RWPE2 (cell line): ENCODE measurements around the gene EHD4.

Experiments
- ATAC-seq: fragments of 200-7000 bp; cut with Tn5 transposase; 3 replicates; pipeline ENCODE4 v1.9.1; 2021; ENCODE audit warnings: low read depth
- DNase-seq: peaks from one replicate; pipeline ENCODE4 v3.0.0-alpha.2; 2020; ENCODE audit warnings: low spot score
- H3K27ac ChIP-seq: fragments of 450-650 bp; 2 replicates; pipeline ENCODE4 v1.5.1; 2017; ENCODE audit warnings: mild to moderate bottlenecking; ENCODE audit not compliant: poor library complexity, severe bottlenecking
- H3K27me3 ChIP-seq: fragments of 250-450 bp; sonication (Bioruptor Pico); 2 replicates; pipeline ENCODE4 v1.5.1; 2021; ENCODE audit warnings: mild to moderate bottlenecking, moderate library complexity; ENCODE audit not compliant: insufficient read depth, poor library complexity, severe bottlenecking
- H3K36me3 ChIP-seq: fragments of 250-450 bp; sonication (Bioruptor Pico); 2 replicates; pipeline ENCODE4 v1.5.1; 2020; ENCODE audit warnings: low read depth, mild to moderate bottlenecking, moderate library complexity
- H3K4me1 ChIP-seq: fragments of 250-450 bp; sonication (Bioruptor Pico); 2 replicates; pipeline ENCODE4 v1.5.1; 2021; ENCODE audit warnings: mild to moderate bottlenecking, moderate library complexity; ENCODE audit not compliant: insufficient read depth, poor library complexity, severe bottlenecking
- H3K4me3 ChIP-seq: fragments of 250-450 bp; sonication (Bioruptor Pico); 2 replicates; pipeline ENCODE4 v1.5.1; 2021; ENCODE audit warnings: mild to moderate bottlenecking, moderate library complexity; ENCODE audit not compliant: severe bottlenecking
- H3K9me3 ChIP-seq: fragments of 250-450 bp; sonication (Bioruptor Pico); 2 replicates; pipeline ENCODE4 v1.5.1; 2021; ENCODE audit warnings: mild to moderate bottlenecking, moderate library complexity; ENCODE audit not compliant: severe bottlenecking
- TF ChIP-seq, protein P1 (sequence below): fragments of 450-650 bp; IDR thresholded peaks from one replicate; pipeline ENCODE4 v1.5.1; 2017; ENCODE audit warnings: mild to moderate bottlenecking, moderate library complexity; ENCODE audit not compliant: poor library complexity, severe bottlenecking

EHD4 gene

DNA sequence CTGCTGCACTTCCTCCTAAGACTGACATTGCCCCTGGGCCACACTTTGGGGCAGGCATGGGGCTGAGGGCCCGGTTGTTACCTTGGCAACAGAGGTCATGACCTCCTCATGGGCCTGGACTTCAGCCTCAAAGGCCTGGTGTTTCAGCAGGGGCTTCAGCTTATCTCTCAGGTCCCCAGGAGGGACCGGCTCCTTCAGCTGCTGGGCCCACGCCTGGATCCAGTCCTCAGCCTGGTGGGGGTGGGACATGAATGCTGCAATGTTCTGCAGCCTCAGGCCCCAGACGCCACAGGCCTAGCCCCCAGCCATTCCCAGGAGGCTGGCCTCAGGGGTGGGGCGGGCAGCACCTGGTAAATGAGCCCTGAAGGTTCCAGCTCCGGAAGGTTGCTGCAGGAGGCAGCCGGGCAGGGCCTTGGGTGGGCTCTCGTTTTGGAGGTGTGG, 106.1 kb downstream of the EHD4 start:
- H3K27ac ChIP-seq = no peak overlapping the region
- TF ChIP-seq, protein P1, sequence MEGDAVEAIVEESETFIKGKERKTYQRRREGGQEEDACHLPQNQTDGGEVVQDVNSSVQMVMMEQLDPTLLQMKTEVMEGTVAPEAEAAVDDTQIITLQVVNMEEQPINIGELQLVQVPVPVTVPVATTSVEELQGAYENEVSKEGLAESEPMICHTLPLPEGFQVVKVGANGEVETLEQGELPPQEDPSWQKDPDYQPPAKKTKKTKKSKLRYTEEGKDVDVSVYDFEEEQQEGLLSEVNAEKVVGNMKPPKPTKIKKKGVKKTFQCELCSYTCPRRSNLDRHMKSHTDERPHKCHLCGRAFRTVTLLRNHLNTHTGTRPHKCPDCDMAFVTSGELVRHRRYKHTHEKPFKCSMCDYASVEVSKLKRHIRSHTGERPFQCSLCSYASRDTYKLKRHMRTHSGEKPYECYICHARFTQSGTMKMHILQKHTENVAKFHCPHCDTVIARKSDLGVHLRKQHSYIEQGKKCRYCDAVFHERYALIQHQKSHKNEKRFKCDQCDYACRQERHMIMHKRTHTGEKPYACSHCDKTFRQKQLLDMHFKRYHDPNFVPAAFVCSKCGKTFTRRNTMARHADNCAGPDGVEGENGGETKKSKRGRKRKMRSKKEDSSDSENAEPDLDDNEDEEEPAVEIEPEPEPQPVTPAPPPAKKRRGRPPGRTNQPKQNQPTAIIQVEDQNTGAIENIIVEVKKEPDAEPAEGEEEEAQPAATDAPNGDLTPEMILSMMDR = no peak
- no peaks in the 10 kb centered on the region for H3K36me3 ChIP-seq
- ATAC-seq (no peak), DNase-seq (no peak)
- H3K4me1 ChIP-seq = peaks cover 5% of the 10 kb centered on the region
- H3K27me3 ChIP-seq = no peaks in the 10 kb centered on the region
- H3K4me3 ChIP-seq = no peak overlapping the region
- H3K9me3 ChIP-seq = no peaks in the 10 kb centered on the region

DNA sequence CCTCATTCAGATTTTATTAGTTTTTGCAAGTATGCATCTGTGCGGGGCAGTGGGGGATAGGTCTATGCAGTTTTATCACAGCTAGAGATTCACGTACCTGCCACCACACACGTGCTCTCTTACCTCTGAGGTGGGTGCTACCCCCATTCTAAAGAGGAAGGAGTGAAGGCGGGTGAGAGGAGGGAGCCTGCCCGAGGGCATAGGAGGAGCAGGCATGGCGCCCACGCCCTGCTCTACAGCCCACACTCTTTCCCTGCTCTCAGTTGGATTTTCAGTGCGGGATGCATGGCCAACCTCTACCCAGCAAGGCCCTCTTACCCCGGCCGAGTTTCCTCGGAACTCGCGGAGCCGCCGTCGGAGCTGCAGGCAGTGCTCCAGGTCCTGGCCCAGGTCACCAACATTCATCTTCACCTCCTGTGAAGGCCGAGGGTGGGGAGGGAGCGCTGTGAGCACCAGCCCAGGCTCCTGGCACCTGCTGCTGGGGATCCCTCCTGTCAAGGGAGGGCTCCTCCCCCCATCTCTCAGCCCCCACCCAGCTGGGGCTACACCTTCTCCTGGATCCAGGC, 106.8 kb downstream of the EHD4 start:
- TF ChIP-seq, protein P1 = no peak

DNA sequence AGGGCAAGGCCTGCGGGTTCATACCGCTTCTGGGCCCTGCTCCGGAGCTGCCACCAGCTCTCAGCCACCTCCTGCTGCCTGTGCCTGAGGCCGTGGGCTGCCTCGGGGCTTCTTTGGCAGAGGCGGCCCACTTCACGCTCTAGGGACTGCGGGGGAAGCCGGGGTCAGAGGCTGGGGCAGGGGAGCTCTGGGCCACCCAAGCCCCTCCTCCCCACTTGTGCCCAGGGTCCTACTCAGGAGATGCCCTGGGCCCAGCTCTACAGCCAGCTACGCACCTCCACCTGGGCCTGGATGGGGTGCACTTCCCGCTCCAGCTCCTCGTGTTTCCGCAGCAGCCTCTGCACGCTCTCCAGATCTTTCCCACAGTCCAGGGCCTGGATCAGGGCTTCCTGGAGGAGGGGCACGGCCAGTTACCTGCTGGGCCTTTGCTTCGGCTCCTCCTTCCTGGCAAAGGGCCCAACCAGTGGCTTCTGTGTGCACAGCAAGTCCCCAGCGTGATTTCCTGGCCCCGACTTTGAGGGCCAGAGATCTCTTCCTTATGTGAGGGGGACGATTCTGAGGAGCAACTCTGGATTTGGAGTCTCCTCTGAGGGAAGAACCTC, 109.7 kb downstream of the EHD4 start:
- H3K27me3 ChIP-seq = no peaks in the 10 kb centered on the region
- H3K36me3 ChIP-seq = no peaks in the 10 kb centered on the region
- no peak for ATAC-seq
- TF ChIP-seq, protein P1 = no peak
- no peaks in the 10 kb centered on the region for H3K9me3 ChIP-seq
- H3K27ac ChIP-seq = no peak overlapping the region
- no peak overlapping the region for H3K4me3 ChIP-seq
- no peaks in the 10 kb centered on the region for H3K4me1 ChIP-seq
- DNase-seq = no peak

More for the DNA sequence above, 106.8 kb downstream of the EHD4 start:
- ATAC-seq (no peak), DNase-seq (no peak)
- Histone ChIP-seq H3K27me3 (no peaks in the 10 kb centered on the region), H3K27ac (no peak overlapping the region), H3K4me1 (no peaks in the 10 kb centered on the region), H3K9me3 (no peaks in the 10 kb centered on the region), H3K4me3 (no peak overlapping the region), H3K36me3 (no peaks in the 10 kb centered on the region)

DNA sequence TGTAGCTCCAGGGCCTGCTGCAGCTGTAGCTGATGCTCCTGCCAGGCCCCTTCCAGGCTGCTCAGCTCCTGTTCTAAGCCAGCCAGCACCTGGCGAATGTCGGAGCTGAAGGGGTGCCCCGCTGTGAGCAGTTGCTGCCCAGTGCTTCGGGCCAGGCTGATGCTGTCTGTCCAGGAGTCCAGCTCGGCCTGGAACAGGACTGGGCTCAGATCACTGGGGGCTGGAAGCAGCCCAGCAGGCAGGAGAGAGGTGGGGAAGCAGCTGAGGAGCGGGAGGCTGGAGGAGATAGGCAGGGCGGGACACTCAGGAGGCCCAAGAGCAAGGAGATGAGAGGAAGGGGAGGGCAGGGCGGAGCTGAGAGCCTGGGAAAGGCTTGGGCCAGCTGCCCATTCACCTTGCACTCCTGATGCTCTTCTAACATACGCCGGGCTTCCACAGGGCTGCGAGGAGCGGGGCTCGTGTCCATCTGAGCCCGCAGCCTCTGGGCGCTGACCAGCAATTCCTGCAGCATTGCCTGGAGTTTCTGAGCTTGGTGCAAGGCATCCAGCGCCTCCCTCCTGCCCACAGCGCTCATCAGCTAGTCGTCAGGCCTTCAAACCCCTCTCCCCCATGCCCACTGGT, 110.5 kb downstream of the EHD4 start:
- no peak for DNase-seq
- TF ChIP-seq, protein P1 = no peak
- no peaks in the 10 kb centered on the region for H3K9me3 ChIP-seq
- H3K4me3 ChIP-seq = no peak overlapping the region
- H3K27me3 ChIP-seq = no peaks in the 10 kb centered on the region
- H3K4me1 ChIP-seq = no peaks in the 10 kb centered on the region
- H3K36me3 ChIP-seq = no peaks in the 10 kb centered on the region
- no peak for ATAC-seq
- no peak overlapping the region for H3K27ac ChIP-seq
